ENCODE results near the gene OLAH.

OLAH gene

GRCh38 chr10:15092855-15093408 lies 49.2 kb downstream of the OLAH start:
- Histone ChIP-seq H3K27me3 (ENCODE audit: control insufficient read depth in 5 of 5, insufficient read depth in 4 of 5, low read length in 5 of 5) (no peaks in the 10 kb centered on the region), H3K4me3 (ENCODE audit: low read depth in 1 of 5, low read length in 5 of 5) (no peak overlapping the region), H3K9me3 (ENCODE audit: control insufficient read depth in 5 of 5, low read length in 5 of 5) (no peaks in the 10 kb centered on the region), H3K9ac (ENCODE audit: low read length in 5 of 5) (no peak overlapping the region), H3K36me3 (ENCODE audit: control insufficient read depth in 5 of 5, insufficient read depth in 5 of 5, low read length in 5 of 5) (no peaks in the 10 kb centered on the region), H3K27ac (ENCODE audit: low read depth, low read length) (no peak overlapping the region), H3K4me1 (ENCODE audit: control insufficient read depth in 5 of 5, insufficient read depth in 5 of 5, low read length in 5 of 5) (peaks cover 0 to 24% (median 23%) of the 10 kb centered on the region in 5 donors)

DNA sequence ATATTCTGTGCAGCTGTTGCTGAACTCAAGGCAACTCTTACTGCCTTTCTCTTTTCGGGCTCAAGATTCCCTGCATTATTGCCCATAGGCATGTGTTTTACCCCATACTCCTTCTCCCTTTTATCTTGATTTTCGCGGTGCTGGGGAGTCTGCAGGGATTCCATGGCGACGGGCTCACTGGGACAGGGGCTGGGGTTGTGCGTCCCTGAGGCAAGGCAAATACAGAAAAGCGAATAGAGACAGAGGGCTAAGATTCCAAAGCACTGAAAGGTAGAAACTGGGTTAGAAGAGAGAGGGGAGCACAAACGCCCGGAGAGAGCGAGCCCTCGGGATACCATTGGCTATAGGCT lies 52.9 kb downstream of the OLAH start:
- H3K4me1 ChIP-seq (ENCODE audit: control insufficient read depth in 5 of 5, insufficient read depth in 5 of 5, low read length in 5 of 5) = peaks cover 0 to 35% (median 28%) of the 10 kb centered on the region in 5 donors
- no peaks in the 10 kb centered on the region for H3K27me3 ChIP-seq (ENCODE audit: control insufficient read depth in 5 of 5, insufficient read depth in 4 of 5, low read length in 5 of 5)
- peaks cover 0 to 4% (median 3%) of the 10 kb centered on the region in 5 donors for H3K36me3 ChIP-seq (ENCODE audit: control insufficient read depth in 5 of 5, insufficient read depth in 5 of 5, low read length in 5 of 5)
- H3K9ac ChIP-seq (ENCODE audit: low read length in 5 of 5) = peak overlapping the region in 4 of 5 donors; percentile 85 to 94 (median 93)
- peak overlapping the region; percentile 85 to 93 (median 89) for H3K4me3 ChIP-seq (ENCODE audit: low read depth in 1 of 5, low read length in 5 of 5)
- H3K9me3 ChIP-seq (ENCODE audit: control insufficient read depth in 5 of 5, low read length in 5 of 5) = no peaks in the 10 kb centered on the region
- peak overlapping the region; percentile 94 for H3K27ac ChIP-seq (ENCODE audit: low read depth, low read length)

DNA sequence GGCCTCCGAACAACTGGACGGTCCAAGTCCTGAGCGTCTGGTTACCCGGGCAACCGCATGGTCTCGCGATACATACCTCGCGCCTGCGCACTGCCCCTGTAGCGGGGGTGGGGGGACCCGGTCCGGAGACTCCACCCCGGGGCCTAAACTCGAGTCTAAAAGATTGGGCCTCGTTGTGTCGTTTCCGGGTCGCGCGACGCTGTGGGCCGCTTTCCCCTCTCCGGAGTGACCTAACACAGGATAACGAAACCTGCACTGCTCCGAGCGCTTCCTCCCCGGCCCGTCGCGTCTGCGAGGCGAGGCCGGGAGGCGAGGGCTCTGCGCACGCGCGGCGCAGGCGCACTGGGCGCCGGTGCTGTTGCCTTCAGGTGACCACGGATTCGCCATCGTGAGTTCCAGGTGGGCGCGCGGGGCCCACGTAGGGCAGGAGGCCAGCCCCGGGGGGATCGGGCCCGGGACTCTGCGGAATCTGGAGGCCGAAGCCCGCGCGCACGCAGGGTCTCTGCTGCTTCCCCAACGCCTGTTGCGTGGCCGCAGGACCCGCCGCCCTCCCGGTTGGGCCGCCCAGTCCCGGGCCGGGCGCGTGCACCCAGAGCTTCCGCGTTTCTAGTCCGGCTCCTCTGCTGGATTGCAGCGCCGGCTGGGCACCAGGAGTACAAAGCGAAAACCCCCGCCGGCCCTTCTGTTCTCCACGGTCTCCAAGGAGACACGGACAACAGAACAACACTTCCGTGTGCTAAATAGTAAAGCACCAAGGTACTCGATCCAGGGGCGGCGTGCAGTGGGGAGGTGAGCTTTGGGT lies 53.5 kb downstream of the OLAH start, which contains the start of gene RPP38:
TSS of gene RPP38 (plus strand) at position 345 of the 802 bp plus-strand sequence. CDS start 5,960 bp downstream, outside the sequence.
- peaks cover 0 to 7% (median 4%) of the 10 kb centered on the region in 5 donors for H3K36me3 ChIP-seq (ENCODE audit: control insufficient read depth in 5 of 5, insufficient read depth in 5 of 5, low read length in 5 of 5)
- H3K4me3 ChIP-seq (ENCODE audit: low read depth in 1 of 5, low read length in 5 of 5) = peak within 1 kb of the TSS; percentile 85 to 93 (median 89)
- no peaks in the 10 kb centered on the region for H3K9me3 ChIP-seq (ENCODE audit: control insufficient read depth in 5 of 5, low read length in 5 of 5)
- H3K27me3 ChIP-seq (ENCODE audit: control insufficient read depth in 5 of 5, insufficient read depth in 4 of 5, low read length in 5 of 5) = no peaks in the 10 kb centered on the region
- peak within 1 kb of the TSS; percentile 94 for H3K27ac ChIP-seq (ENCODE audit: low read depth, low read length)
- peaks cover 0 to 35% (median 28%) of the 10 kb centered on the region in 5 donors for H3K4me1 ChIP-seq (ENCODE audit: control insufficient read depth in 5 of 5, insufficient read depth in 5 of 5, low read length in 5 of 5)
- H3K9ac ChIP-seq (ENCODE audit: low read length in 5 of 5) = peak within 1 kb of the TSS; percentile 81 to 94 (median 93)

DNA sequence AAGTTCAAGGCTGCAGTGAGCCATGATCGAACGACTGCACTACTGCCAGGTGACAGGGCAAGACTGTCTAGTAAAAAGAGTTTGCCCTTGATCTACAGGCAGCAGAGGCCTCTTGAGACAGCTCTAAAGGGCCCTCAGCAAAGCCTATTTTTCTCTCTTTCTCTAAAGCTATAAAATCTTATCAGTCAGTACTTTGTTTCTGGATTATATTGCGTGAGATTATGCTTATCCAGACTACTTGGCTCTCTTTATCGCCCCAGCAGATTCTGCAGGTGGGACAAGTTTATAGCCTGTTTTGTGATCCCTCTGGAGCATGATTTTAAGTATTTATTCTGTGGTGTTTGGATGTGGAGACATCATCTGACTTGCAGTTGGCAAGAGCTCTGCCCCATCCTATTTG lies 56.1 kb downstream of the OLAH start:
- H3K4me3 ChIP-seq (ENCODE audit: low read depth in 1 of 5, low read length in 5 of 5) = no peak overlapping the region
- H3K9ac ChIP-seq (ENCODE audit: low read length in 5 of 5) = peak overlapping the region in 2 of 5 donors; percentile 53 to 60
- peaks cover 6 to 33% (median 22%) of the 10 kb centered on the region in 5 donors for H3K36me3 ChIP-seq (ENCODE audit: control insufficient read depth in 5 of 5, insufficient read depth in 5 of 5, low read length in 5 of 5)
- H3K9me3 ChIP-seq (ENCODE audit: control insufficient read depth in 5 of 5, low read length in 5 of 5) = no peaks in the 10 kb centered on the region
- peak overlapping the region; percentile 18 for H3K27ac ChIP-seq (ENCODE audit: low read depth, low read length)
- peaks cover 0 to 35% (median 28%) of the 10 kb centered on the region in 5 donors for H3K4me1 ChIP-seq (ENCODE audit: control insufficient read depth in 5 of 5, insufficient read depth in 5 of 5, low read length in 5 of 5)
- no peaks in the 10 kb centered on the region for H3K27me3 ChIP-seq (ENCODE audit: control insufficient read depth in 5 of 5, insufficient read depth in 4 of 5, low read length in 5 of 5)

DNA sequence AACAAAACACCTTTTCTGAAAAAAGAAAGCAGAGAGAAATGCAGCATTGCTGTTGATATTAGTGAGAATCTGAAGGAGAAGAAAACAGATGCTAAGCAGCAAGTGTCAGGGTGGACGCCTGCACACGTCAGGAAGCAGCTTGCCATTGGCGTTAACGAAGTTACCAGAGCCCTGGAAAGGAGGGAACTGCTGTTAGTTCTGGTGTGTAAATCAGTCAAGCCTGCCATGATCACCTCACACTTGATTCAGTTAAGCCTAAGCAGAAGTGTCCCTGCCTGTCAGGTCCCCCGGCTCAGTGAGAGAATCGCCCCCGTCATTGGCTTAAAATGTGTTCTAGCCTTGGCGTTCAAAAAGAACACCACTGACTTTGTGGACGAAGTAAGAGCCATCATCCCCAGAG lies 59.8 kb downstream of the OLAH start:
- H3K9me3 ChIP-seq (ENCODE audit: control insufficient read depth in 5 of 5, low read length in 5 of 5) = no peaks in the 10 kb centered on the region
- no peaks in the 10 kb centered on the region for H3K27me3 ChIP-seq (ENCODE audit: control insufficient read depth in 5 of 5, insufficient read depth in 4 of 5, low read length in 5 of 5)
- H3K4me1 ChIP-seq (ENCODE audit: control insufficient read depth in 5 of 5, insufficient read depth in 5 of 5, low read length in 5 of 5) = peaks cover 0 to 22% (median 9%) of the 10 kb centered on the region in 5 donors
- H3K4me3 ChIP-seq (ENCODE audit: low read depth in 1 of 5, low read length in 5 of 5) = no peak overlapping the region
- H3K9ac ChIP-seq (ENCODE audit: low read length in 5 of 5) = no peak overlapping the region
- H3K27ac ChIP-seq (ENCODE audit: low read depth, low read length) = no peak overlapping the region
- peaks cover 16 to 58% (median 37%) of the 10 kb centered on the region in 5 donors for H3K36me3 ChIP-seq (ENCODE audit: control insufficient read depth in 5 of 5, insufficient read depth in 5 of 5, low read length in 5 of 5)

- H3K27ac ChIP-seq (ENCODE audit: low read depth, low read length) = no peak overlapping the region
- no peaks in the 10 kb centered on the region for H3K27me3 ChIP-seq (ENCODE audit: control insufficient read depth in 5 of 5, insufficient read depth in 4 of 5, low read length in 5 of 5)
- H3K9ac ChIP-seq (ENCODE audit: low read length in 5 of 5) = peak overlapping the region in 1 of 5 donors; percentile 25
- no peaks in the 10 kb centered on the region for H3K9me3 ChIP-seq (ENCODE audit: control insufficient read depth in 5 of 5, low read length in 5 of 5)
- H3K36me3 ChIP-seq (ENCODE audit: control insufficient read depth in 5 of 5, insufficient read depth in 5 of 5, low read length in 5 of 5) = peaks cover 24 to 77% (median 57%) of the 10 kb centered on the region in 5 donors
- H3K4me1 ChIP-seq (ENCODE audit: control insufficient read depth in 5 of 5, insufficient read depth in 5 of 5, low read length in 5 of 5) = peaks cover 0 to 5% (median 3%) of the 10 kb centered on the region in 5 donors
- H3K4me3 ChIP-seq (ENCODE audit: low read depth in 1 of 5, low read length in 5 of 5) = peak overlapping the region in 1 of 5 donors; percentile 29
These were observed 62.7 kb downstream of the OLAH start for GRCh38 chr10:15106352-15107013.

DNA sequence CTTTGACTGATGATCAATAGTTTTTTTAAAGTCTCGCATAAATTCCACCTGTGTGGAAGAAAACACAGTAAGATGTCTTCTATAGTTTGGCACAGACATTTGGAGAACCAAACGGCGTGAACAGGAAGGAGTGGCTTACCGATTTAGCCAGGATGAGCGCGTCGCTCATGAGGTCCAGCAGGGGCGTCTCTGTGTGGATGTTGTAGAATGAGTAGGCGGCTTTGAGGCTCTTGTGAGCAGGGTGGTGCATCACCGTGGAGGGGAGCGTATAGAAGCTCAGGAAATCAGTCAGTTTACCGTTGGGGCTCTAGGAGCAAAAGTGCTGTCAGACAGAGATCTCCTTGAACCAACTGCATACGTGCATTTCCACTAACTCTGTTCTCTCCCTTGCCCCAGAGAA lies 68.9 kb downstream of the OLAH start:
- Histone ChIP-seq H3K4me1 (ENCODE audit: control insufficient read depth in 5 of 5, insufficient read depth in 5 of 5, low read length in 5 of 5) (no peaks in the 10 kb centered on the region), H3K27me3 (ENCODE audit: control insufficient read depth in 5 of 5, insufficient read depth in 4 of 5, low read length in 5 of 5) (no peaks in the 10 kb centered on the region), H3K9ac (ENCODE audit: low read length in 5 of 5) (no peak overlapping the region), H3K4me3 (ENCODE audit: low read depth in 1 of 5, low read length in 5 of 5) (no peak overlapping the region), H3K36me3 (ENCODE audit: control insufficient read depth in 5 of 5, insufficient read depth in 5 of 5, low read length in 5 of 5) (peaks cover 36 to 65% (median 54%) of the 10 kb centered on the region in 5 donors), H3K9me3 (ENCODE audit: control insufficient read depth in 5 of 5, low read length in 5 of 5) (no peaks in the 10 kb centered on the region), H3K27ac (ENCODE audit: low read depth, low read length) (no peak overlapping the region)

GRCh38 chr10:15113766-15114165 lies 70.0 kb downstream of the OLAH start:
- H3K36me3 ChIP-seq (ENCODE audit: control insufficient read depth in 5 of 5, insufficient read depth in 5 of 5, low read length in 5 of 5) = peaks cover 37 to 66% (median 54%) of the 10 kb centered on the region in 5 donors
- H3K27ac ChIP-seq (ENCODE audit: low read depth, low read length) = no peak overlapping the region
- no peaks in the 10 kb centered on the region for H3K9me3 ChIP-seq (ENCODE audit: control insufficient read depth in 5 of 5, low read length in 5 of 5)
- no peaks in the 10 kb centered on the region for H3K4me1 ChIP-seq (ENCODE audit: control insufficient read depth in 5 of 5, insufficient read depth in 5 of 5, low read length in 5 of 5)
- no peaks in the 10 kb centered on the region for H3K27me3 ChIP-seq (ENCODE audit: control insufficient read depth in 5 of 5, insufficient read depth in 4 of 5, low read length in 5 of 5)
- H3K4me3 ChIP-seq (ENCODE audit: low read depth in 1 of 5, low read length in 5 of 5) = no peak overlapping the region
- H3K9ac ChIP-seq (ENCODE audit: low read length in 5 of 5) = no peak overlapping the region

DNA sequence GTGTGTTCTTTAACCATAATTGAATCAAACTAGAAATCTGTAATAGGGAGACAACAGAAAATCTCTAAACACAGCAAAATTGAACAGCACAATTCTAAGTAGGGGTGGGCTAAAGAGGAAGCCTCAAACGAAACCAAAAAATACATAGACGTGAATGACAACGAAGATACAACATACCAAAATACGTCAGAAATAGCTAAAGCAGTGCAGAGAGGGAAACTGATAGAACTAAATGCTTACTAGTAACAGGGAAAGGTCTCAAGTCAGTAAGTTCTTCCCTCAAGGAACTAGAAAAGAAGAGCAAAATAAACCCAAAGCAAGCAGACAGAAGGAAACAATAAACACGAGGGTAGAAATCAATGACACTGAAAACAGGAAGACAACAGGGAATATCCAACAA lies 72.5 kb downstream of the OLAH start:
- Histone ChIP-seq H3K4me3 (ENCODE audit: low read depth in 1 of 5, low read length in 5 of 5) (no peak overlapping the region), H3K27me3 (ENCODE audit: control insufficient read depth in 5 of 5, insufficient read depth in 4 of 5, low read length in 5 of 5) (no peaks in the 10 kb centered on the region), H3K36me3 (ENCODE audit: control insufficient read depth in 5 of 5, insufficient read depth in 5 of 5, low read length in 5 of 5) (peaks cover 45 to 67% (median 57%) of the 10 kb centered on the region in 5 donors), H3K4me1 (ENCODE audit: control insufficient read depth in 5 of 5, insufficient read depth in 5 of 5, low read length in 5 of 5) (no peaks in the 10 kb centered on the region), H3K9me3 (ENCODE audit: control insufficient read depth in 5 of 5, low read length in 5 of 5) (no peaks in the 10 kb centered on the region), H3K27ac (ENCODE audit: low read depth, low read length) (no peak overlapping the region), H3K9ac (ENCODE audit: low read length in 5 of 5) (no peak overlapping the region)

GRCh38 chr10:15118615-15119014 lies 74.9 kb downstream of the OLAH start:
- no peak overlapping the region for H3K27ac ChIP-seq (ENCODE audit: low read depth, low read length)
- no peaks in the 10 kb centered on the region for H3K4me1 ChIP-seq (ENCODE audit: control insufficient read depth in 5 of 5, insufficient read depth in 5 of 5, low read length in 5 of 5)
- H3K9me3 ChIP-seq (ENCODE audit: control insufficient read depth in 5 of 5, low read length in 5 of 5) = no peaks in the 10 kb centered on the region
- no peak overlapping the region for H3K4me3 ChIP-seq (ENCODE audit: low read depth in 1 of 5, low read length in 5 of 5)
- peaks cover 46 to 71% (median 50%) of the 10 kb centered on the region in 5 donors for H3K36me3 ChIP-seq (ENCODE audit: control insufficient read depth in 5 of 5, insufficient read depth in 5 of 5, low read length in 5 of 5)
- no peak overlapping the region for H3K9ac ChIP-seq (ENCODE audit: low read length in 5 of 5)
- no peaks in the 10 kb centered on the region for H3K27me3 ChIP-seq (ENCODE audit: control insufficient read depth in 5 of 5, insufficient read depth in 4 of 5, low read length in 5 of 5)
